HepG2 (cell line): ENCODE data around the gene EDC3. TPM values are rescaled to one million over a fixed set of nuclear protein-coding genes. Genes with fewer than 3 reads are reported as not detected.

Experiments used
- KDM3A ChIP-seq: IDR thresholded peaks from 2 replicates; pipeline ENCODE4 v1.6.1; 2018; ENCODE audit warnings: low read depth, missing compliant biosample characterization
- MEIS1 ChIP-seq: sonication (generic); formaldehyde crosslinking; IDR thresholded peaks from 2 replicates; pipeline ENCODE4 v1.9.0; 2021; ENCODE audit warnings: mild to moderate bottlenecking, missing genetic modification reagents, moderate library complexity, borderline replicate concordance
- RXRA ChIP-seq: sonication (generic); formaldehyde crosslinking; IDR thresholded peaks from 2 replicates; pipeline ENCODE4 v1.5.1; 2020; ENCODE audit warnings: missing genetic modification reagents
- TARDBP ChIP-seq: sonication (generic); formaldehyde crosslinking; IDR thresholded peaks from 2 replicates; pipeline ENCODE4 v1.8.0; 2022; ENCODE audit warnings: mild to moderate bottlenecking, missing genetic modification reagents
- TCF12 ChIP-seq, 2 experiments: fragments of 450-650 bp in 1 of 2; sonication (generic) in 1 of 2; formaldehyde crosslinking in 1 of 2; IDR thresholded peaks; 2 replicates each; pipeline versions ENCODE4 v1.6.1 to v1.8.0; 2017 to 2022; ENCODE audit warnings: antibody characterized with exemption in 1 of 2, mild to moderate bottlenecking in 1 of 2, missing genetic modification reagents in 1 of 2, moderate library complexity in 1 of 2
- ZBTB44 ChIP-seq: sonication (generic); formaldehyde crosslinking; IDR thresholded peaks from 2 replicates; pipeline ENCODE4 v1.4.0; 2020; ENCODE audit warnings: missing genetic modification reagents
- ZFX ChIP-seq: sonication (generic); formaldehyde crosslinking; IDR thresholded peaks from 2 replicates; pipeline ENCODE4 v1.4.0; 2020; ENCODE audit warnings: mild to moderate bottlenecking, low read depth, missing genetic modification reagents, moderate library complexity
- ZNF678 ChIP-seq: sonication (generic); formaldehyde crosslinking; IDR thresholded peaks from 2 replicates; pipeline ENCODE4 v1.4.0; 2020; ENCODE audit warnings: mild to moderate bottlenecking, missing genetic modification reagents
- ZNF749 ChIP-seq: sonication (generic); formaldehyde crosslinking; IDR thresholded peaks from 2 replicates; pipeline ENCODE4 v1.8.0; 2022; ENCODE audit warnings: mild to moderate bottlenecking, missing genetic modification reagents, moderate library complexity, borderline replicate concordance
- ZNF784 ChIP-seq: sonication (generic); formaldehyde crosslinking; IDR thresholded peaks from 2 replicates; pipeline ENCODE4 v1.5.1; 2020; ENCODE audit warnings: missing genetic modification reagents, mild to moderate bottlenecking, borderline replicate concordance
- polyA plus RNA-seq, 8 experiments: library from polyadenylated mRNA; depleted of rRNA in 3 of 8; stranded (reverse) in 7 of 8; unstranded in 1 of 8; fragments of >200 nt; fragmentation: Illumina TruSeq in 4 of 8; extraction: Trizol in 4 of 8; gene quantifications; 2 replicates each; pipeline versions ENCODE4 v1.2.1 to v1.2.3, GENCODE V29; 2011 to 2016; ENCODE audit warnings: low read depth in 4 of 8, missing spikeins in 1 of 8, mixed read lengths in 1 of 8; ENCODE audit not compliant: insufficient read depth in 1 of 8
- total RNA-seq, 5 experiments: library from RNA; depleted of rRNA; stranded (reverse); fragments of >200 nt; fragmentation: Illumina TruSeq; extraction: Trizol; gene quantifications; 2 replicates each; pipeline ENCODE4 v1.2.3, GENCODE V29; 2016; ENCODE audit warnings: low read depth in 1 of 5
- TF ChIP-seq, protein P1 (sequence below): sonication (generic); formaldehyde crosslinking; IDR thresholded peaks from 2 replicates; pipeline ENCODE4 v1.5.0; 2020; ENCODE audit warnings: mild to moderate bottlenecking, missing genetic modification reagents, borderline replicate concordance
- TF ChIP-seq, protein P2 (sequence below): IDR thresholded peaks from 2 replicates; pipeline ENCODE4 v1.4.0; 2020; ENCODE audit warnings: mild to moderate bottlenecking, missing genetic modification reagents

EDC3 gene
- total and polyA plus RNA-seq, 2 of the 13 experiments (the other 11 are each of a cell fraction or from before 2014, with no cell fraction given): 17.4 to 32.0 TPM

DNA sequence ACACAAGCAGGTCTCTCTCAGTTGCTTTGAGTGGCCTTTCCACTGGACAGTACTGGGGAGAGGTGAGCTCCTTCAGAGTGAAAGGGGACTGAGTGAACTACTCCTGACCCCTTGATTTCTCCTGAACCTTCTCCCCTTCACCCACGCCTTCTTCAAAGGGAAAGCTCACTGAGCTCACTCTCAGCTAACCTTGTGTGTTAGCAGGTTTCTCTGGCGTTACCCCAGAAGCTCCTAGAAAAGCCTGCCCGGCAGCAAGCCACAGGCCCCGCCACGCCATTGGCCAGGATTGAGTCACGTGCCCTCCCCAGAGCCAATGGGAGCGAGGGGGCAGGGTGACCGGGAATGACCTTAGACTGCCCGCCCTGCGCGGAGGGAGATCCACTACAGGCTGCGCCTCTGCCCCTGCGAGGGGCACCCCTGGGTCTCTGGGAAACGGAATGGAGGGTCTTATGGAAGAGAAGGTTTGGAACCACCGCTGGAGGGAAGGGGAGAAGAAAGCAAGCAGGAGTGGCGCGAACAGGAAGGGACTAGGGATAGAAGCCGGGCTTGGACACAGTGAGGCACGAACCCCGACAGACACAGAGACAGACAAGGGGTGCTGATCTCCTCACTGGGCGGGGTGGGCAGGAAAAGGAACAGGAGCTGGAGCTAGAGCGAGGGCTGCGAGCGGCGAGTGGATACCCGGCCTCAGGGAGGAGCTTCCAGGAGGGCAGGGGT lies 97.5 kb downstream of the EDC3 start (continued):
- TF ChIP-seq, protein P1, sequence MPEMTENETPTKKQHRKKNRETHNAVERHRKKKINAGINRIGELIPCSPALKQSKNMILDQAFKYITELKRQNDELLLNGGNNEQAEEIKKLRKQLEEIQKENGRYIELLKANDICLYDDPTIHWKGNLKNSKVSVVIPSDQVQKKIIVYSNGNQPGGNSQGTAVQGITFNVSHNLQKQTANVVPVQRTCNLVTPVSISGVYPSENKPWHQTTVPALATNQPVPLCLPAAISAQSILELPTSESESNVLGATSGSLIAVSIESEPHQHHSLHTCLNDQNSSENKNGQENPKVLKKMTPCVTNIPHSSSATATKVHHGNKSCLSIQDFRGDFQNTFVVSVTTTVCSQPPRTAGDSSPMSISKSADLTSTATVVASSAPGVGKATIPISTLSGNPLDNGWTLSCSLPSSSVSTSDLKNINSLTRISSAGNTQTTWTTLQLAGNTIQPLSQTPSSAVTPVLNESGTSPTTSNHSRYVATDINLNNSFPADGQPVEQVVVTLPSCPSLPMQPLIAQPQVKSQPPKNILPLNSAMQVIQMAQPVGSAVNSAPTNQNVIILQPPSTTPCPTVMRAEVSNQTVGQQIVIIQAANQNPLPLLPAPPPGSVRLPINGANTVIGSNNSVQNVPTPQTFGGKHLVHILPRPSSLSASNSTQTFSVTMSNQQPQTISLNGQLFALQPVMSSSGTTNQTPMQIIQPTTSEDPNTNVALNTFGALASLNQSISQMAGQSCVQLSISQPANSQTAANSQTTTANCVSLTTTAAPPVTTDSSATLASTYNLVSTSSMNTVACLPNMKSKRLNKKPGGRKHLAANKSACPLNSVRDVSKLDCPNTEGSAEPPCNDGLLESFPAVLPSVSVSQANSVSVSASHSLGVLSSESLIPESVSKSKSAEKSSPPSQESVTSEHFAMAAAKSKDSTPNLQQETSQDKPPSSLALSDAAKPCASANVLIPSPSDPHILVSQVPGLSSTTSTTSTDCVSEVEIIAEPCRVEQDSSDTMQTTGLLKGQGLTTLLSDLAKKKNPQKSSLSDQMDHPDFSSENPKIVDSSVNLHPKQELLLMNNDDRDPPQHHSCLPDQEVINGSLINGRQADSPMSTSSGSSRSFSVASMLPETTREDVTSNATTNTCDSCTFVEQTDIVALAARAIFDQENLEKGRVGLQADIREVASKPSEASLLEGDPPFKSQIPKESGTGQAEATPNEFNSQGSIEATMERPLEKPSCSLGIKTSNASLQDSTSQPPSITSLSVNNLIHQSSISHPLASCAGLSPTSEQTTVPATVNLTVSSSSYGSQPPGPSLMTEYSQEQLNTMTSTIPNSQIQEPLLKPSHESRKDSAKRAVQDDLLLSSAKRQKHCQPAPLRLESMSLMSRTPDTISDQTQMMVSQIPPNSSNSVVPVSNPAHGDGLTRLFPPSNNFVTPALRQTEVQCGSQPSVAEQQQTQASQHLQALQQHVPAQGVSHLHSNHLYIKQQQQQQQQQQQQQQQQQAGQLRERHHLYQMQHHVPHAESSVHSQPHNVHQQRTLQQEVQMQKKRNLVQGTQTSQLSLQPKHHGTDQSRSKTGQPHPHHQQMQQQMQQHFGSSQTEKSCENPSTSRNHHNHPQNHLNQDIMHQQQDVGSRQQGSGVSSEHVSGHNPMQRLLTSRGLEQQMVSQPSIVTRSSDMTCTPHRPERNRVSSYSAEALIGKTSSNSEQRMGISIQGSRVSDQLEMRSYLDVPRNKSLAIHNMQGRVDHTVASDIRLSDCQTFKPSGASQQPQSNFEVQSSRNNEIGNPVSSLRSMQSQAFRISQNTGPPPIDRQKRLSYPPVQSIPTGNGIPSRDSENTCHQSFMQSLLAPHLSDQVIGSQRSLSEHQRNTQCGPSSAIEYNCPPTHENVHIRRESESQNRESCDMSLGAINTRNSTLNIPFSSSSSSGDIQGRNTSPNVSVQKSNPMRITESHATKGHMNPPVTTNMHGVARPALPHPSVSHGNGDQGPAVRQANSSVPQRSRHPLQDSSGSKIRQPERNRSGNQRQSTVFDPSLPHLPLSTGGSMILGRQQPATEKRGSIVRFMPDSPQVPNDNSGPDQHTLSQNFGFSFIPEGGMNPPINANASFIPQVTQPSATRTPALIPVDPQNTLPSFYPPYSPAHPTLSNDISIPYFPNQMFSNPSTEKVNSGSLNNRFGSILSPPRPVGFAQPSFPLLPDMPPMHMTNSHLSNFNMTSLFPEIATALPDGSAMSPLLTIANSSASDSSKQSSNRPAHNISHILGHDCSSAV (CRISPR knock-in tag): no peak
- TF ChIP-seq TARDBP (0 out of 2 replicates have a peak, but pooled peaks have one; percentile 37), ZFX (peak; percentile 63), RXRA (CRISPR knock-in tag) (peak; percentile 99), ZNF784 (0 out of 2 replicates have a peak, but pooled peaks have one; percentile 28), MEIS1 (peak; percentile 29; the same call in 1 of the 2 replicates), ZNF678 (no peak), KDM3A (CRISPR knock-in tag) (peak; percentile 28; the same call in 1 of the 2 replicates), ZNF749 (CRISPR knock-in tag) (no peak), ZBTB44 (CRISPR knock-in tag) (0 out of 2 replicates have a peak, but pooled peaks have one; percentile 47), TCF12 (IDR thresholded peaks at IDR 0.05) (no peak), TCF12 (CRISPR knock-in tag; IDR thresholded peaks at IDR 0.05) (peak; percentile 67; the same call in 1 of the 2 replicates)
- TF ChIP-seq, protein P2, sequence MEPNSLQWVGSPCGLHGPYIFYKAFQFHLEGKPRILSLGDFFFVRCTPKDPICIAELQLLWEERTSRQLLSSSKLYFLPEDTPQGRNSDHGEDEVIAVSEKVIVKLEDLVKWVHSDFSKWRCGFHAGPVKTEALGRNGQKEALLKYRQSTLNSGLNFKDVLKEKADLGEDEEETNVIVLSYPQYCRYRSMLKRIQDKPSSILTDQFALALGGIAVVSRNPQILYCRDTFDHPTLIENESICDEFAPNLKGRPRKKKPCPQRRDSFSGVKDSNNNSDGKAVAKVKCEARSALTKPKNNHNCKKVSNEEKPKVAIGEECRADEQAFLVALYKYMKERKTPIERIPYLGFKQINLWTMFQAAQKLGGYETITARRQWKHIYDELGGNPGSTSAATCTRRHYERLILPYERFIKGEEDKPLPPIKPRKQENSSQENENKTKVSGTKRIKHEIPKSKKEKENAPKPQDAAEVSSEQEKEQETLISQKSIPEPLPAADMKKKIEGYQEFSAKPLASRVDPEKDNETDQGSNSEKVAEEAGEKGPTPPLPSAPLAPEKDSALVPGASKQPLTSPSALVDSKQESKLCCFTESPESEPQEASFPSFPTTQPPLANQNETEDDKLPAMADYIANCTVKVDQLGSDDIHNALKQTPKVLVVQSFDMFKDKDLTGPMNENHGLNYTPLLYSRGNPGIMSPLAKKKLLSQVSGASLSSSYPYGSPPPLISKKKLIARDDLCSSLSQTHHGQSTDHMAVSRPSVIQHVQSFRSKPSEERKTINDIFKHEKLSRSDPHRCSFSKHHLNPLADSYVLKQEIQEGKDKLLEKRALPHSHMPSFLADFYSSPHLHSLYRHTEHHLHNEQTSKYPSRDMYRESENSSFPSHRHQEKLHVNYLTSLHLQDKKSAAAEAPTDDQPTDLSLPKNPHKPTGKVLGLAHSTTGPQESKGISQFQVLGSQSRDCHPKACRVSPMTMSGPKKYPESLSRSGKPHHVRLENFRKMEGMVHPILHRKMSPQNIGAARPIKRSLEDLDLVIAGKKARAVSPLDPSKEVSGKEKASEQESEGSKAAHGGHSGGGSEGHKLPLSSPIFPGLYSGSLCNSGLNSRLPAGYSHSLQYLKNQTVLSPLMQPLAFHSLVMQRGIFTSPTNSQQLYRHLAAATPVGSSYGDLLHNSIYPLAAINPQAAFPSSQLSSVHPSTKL: peak; percentile 43; the same call in 1 of the 2 replicates
